ENCODE results near the gene PACRG.
A peak's percentile ranks its signal among the peaks of the same experiment; 100 is the strongest.

PACRG gene

GRCh38 chr6:162868397-162868796, 140.6 kb downstream of the PACRG start:
- no peak for DNase-seq

- no peak for DNase-seq
Observed at GRCh38 chr6:162871966-162872365, 144.2 kb downstream of the PACRG start.

- DNase-seq: no peak
Observed at GRCh38 chr6:162873537-162873936, 145.8 kb downstream of the PACRG start.

GRCh38 chr6:162875070-162875469, 147.3 kb downstream of the PACRG start:
- DNase-seq: no peak

- no peak for DNase-seq
Observed at GRCh38 chr6:162882801-162883481, 155.2 kb downstream of the PACRG start.

GRCh38 chr6:162887981-162888689, 160.4 kb downstream of the PACRG start:
- DNase-seq: no peak

- DNase-seq: no peak
Observed at GRCh38 chr6:162889303-162889702, 161.5 kb downstream of the PACRG start.

GRCh38 chr6:162898011-162898410, 170.2 kb downstream of the PACRG start:
- DNase-seq: no peak

GRCh38 chr6:162899148-162899547, 171.4 kb downstream of the PACRG start:
- DNase-seq: no peak

- DNase-seq: no peak
Observed at GRCh38 chr6:162900503-162900902, 172.7 kb downstream of the PACRG start.

- no peak for DNase-seq
Observed at GRCh38 chr6:162904069-162904663, 176.4 kb downstream of the PACRG start.

GRCh38 chr6:162906479-162906878, 178.7 kb downstream of the PACRG start:
- no peak for DNase-seq

GRCh38 chr6:162907876-162908481, 180.2 kb downstream of the PACRG start:
- DNase-seq: peak; percentile 54

GRCh38 chr6:162913206-162913605, 185.4 kb downstream of the PACRG start:
- no peak for DNase-seq

GRCh38 chr6:162917506-162917905, 189.7 kb downstream of the PACRG start:
- no peak for DNase-seq

GRCh38 chr6:162921062-162921461, 193.3 kb downstream of the PACRG start:
- no peak for DNase-seq

- DNase-seq: no peak
Observed at GRCh38 chr6:162921510-162922040, 193.8 kb downstream of the PACRG start.

GRCh38 chr6:162922563-162923166, 194.9 kb downstream of the PACRG start:
- no peak for DNase-seq

GRCh38 chr6:162934844-162935243, 207.1 kb downstream of the PACRG start:
- DNase-seq: no peak

- no peak for DNase-seq
Observed at GRCh38 chr6:162940426-162940825, 212.7 kb downstream of the PACRG start.

- DNase-seq: no peak
Observed at GRCh38 chr6:162941128-162941527, 213.4 kb downstream of the PACRG start.

- DNase-seq: no peak
Observed at GRCh38 chr6:162942866-162943265, 215.1 kb downstream of the PACRG start.

GRCh38 chr6:162943369-162943768, 215.6 kb downstream of the PACRG start:
- DNase-seq: no peak

All from inflammatory macrophage treated with lipopolysaccharide for 4 hours (primary cell).